Peyer's patch (tissue), 4 donors: ENCODE results near the gene FCSK.

ENCODE experiments used
- CTCF ChIP-seq, 6 experiments: fragments of 450-650 bp in 4 of 6; fragments of 200-600 bp in 2 of 6; sonication (generic) in 1 of 6; IDR thresholded peaks; one replicate each; pipeline ENCODE4 v1.5.1; 2017 to 2019; ENCODE audit warnings: antibody characterized with exemption in 6 of 6, mild to moderate bottlenecking in 3 of 6, moderate library complexity in 1 of 6
- POLR2A ChIP-seq, 2 donors: fragments of 450-650 bp; IDR thresholded peaks; one replicate each; pipeline ENCODE4 v1.5.1; 2017; ENCODE audit warnings: antibody characterized with exemption in 2 of 2, mild to moderate bottlenecking in 2 of 2, moderate library complexity in 2 of 2

- no peak for TF ChIP-seq POLR2A (IDR thresholded peaks at IDR 0.05)
- no peak for TF ChIP-seq CTCF (IDR thresholded peaks at IDR 0.05)
These were observed 46.6 kb upstream of the FCSK start for GRCh38 chr16:70407811-70408274.
